WI38 (cell line): ENCODE measurements around the gene CUL3.

ENCODE experiments used
- H3K4me3 ChIP-seq: 2 replicates; pipeline ENCODE4 v1.5.1; 2011; ENCODE audit warnings: low read depth, mild to moderate bottlenecking, control low read depth, low read length
- TF ChIP-seq, protein P1 (sequence below): IDR thresholded peaks from 2 replicates; pipeline ENCODE4 v1.5.1; 2012; ENCODE audit warnings: low read depth, mild to moderate bottlenecking, control low read depth, low read length

Gene CUL3

GRCh38 chr2:224585211-224586088 lies at the start of gene CUL3:
Gene CUL3 (minus strand): TSS chr2:224585363. CDS start chr2:224585009, 354 bp downstream.
- TF ChIP-seq, protein P1, sequence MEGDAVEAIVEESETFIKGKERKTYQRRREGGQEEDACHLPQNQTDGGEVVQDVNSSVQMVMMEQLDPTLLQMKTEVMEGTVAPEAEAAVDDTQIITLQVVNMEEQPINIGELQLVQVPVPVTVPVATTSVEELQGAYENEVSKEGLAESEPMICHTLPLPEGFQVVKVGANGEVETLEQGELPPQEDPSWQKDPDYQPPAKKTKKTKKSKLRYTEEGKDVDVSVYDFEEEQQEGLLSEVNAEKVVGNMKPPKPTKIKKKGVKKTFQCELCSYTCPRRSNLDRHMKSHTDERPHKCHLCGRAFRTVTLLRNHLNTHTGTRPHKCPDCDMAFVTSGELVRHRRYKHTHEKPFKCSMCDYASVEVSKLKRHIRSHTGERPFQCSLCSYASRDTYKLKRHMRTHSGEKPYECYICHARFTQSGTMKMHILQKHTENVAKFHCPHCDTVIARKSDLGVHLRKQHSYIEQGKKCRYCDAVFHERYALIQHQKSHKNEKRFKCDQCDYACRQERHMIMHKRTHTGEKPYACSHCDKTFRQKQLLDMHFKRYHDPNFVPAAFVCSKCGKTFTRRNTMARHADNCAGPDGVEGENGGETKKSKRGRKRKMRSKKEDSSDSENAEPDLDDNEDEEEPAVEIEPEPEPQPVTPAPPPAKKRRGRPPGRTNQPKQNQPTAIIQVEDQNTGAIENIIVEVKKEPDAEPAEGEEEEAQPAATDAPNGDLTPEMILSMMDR = no peak
- H3K4me3 ChIP-seq = peak within 1 kb of the TSS; percentile 96

DNA sequence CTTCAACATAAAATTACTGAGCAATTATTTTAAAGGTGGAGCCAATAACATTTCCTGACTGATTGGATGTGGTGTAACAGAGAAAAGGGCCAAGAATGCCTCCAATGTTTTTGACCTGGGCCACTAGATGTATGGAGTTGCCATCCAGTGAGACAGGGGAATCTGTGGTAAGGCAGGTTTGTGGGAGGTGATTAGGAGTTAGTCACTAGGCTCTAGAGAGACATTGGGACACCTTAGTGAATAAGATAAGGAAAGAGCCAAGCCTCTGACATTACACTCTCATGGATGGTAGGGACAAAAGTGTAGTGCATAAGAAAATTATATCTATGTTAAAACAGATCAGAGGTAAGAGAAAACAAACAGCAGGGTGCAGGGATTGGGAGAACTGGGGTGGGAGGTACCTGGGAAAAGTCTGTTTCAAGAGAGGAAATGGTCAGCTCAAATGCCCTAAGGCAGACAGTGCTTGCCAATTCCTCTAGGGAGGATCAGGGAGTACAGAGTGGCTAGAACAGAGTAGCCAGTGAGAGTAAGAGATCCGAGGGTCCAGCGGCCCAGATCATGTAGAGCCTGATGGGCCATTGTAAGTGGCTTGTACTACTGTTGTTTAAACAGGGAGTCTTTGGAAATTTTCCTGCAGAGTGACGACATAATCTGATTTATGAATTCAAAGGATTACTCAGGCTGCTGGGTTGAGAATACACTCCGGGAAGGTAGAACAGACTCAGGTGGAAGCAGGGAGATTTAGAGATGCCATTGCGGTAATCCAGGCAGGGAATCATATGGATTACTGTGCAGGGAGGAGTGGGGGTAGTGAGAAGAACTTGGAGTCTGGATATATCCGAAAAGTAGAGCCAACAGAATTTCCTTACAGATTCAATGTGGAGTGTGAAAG lies 45.7 kb upstream of the CUL3 start:
- TF ChIP-seq, protein P1 = no peak
- H3K4me3 ChIP-seq = no peak overlapping the region

GRCh38 chr2:224628416-224628815 lies 43.3 kb upstream of the CUL3 start:
- TF ChIP-seq, protein P1 = no peak
- no peak overlapping the region for H3K4me3 ChIP-seq

DNA sequence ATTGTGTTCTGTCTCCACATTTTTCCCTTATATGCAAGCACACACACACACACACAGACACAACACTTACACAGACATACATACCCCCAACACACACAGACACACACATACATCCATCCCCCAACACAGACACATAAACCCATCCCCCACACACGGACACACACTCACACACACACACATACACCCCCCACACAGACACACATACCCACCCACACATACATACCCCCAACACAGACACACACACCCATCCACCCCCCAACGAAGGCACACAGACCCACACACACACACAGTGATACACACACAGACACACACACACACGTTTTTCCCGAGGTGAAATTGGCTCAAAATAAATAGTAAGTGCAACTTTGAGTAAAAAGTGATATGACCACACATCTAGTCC lies 41.6 kb upstream of the CUL3 start:
- H3K4me3 ChIP-seq = no peak overlapping the region
- TF ChIP-seq, protein P1 = no peak

- no peak overlapping the region for H3K4me3 ChIP-seq
- TF ChIP-seq, protein P1 = no peak
These were observed 28.6 kb upstream of the CUL3 start for GRCh38 chr2:224613543-224614286.

DNA sequence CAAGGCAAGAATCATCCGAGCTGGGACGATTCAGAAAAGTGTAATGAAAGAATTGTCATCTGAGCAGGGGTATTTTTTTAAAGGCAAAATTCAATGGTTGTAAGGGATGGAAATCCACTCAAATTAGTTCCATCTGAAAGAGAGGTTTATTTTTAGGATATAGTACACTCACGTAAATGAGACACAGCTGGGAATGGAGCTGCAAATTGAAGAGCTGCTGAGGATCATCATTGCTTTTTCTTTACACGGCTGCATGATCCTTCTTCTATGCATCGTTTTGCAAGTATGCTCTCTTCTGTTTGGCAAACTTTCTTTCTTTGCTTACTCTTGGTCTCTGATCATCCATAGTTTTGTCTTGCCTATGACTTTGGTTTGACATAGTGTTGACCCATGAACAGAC lies 27.4 kb upstream of the CUL3 start:
- TF ChIP-seq, protein P1 = no peak
- no peak overlapping the region for H3K4me3 ChIP-seq
